Hepatocyte (in vitro differentiated cells): ENCODE data around the gene B3GNT3. TPM values are rescaled to one million over a fixed set of nuclear protein-coding genes. Genes with fewer than 3 reads are reported as not detected.

Experiments
- DNase-seq: peaks from one replicate; pipeline ENCODE4 v3.0.0-alpha.2; 2016; ENCODE audit warnings: low spot score
- H2AFZ ChIP-seq: fragments of 200-600 bp; sonication (generic); 2 replicates; pipeline ENCODE4 v1.6.0; 2016; ENCODE audit warnings: antibody characterized with exemption, mild to moderate bottlenecking
- H3K27ac ChIP-seq: fragments of 200-600 bp; sonication (generic); 2 replicates; pipeline ENCODE4 v1.5.1; 2016; ENCODE audit warnings: mild to moderate bottlenecking
- H3K27me3 ChIP-seq: fragments of 200-600 bp; sonication (generic); 2 replicates; pipeline ENCODE4 v1.6.1; 2016
- H3K36me3 ChIP-seq: fragments of 200-600 bp; sonication (generic); replicated peaks from 2 replicates; pipeline ENCODE4 v1.5.1; 2016; ENCODE audit warnings: low read depth; ENCODE audit not compliant: insufficient read depth
- H3K4me1 ChIP-seq: fragments of 200-600 bp; sonication (generic); 2 replicates; pipeline ENCODE4 v1.5.1; 2016; ENCODE audit warnings: mild to moderate bottlenecking, moderate library complexity; ENCODE audit not compliant: insufficient read depth
- H3K4me2 ChIP-seq: fragments of 200-600 bp; sonication (generic); 2 replicates; pipeline ENCODE4 v1.6.0; 2016
- H3K4me3 ChIP-seq: fragments of 200-600 bp; sonication (generic); 2 replicates; pipeline ENCODE4 v1.5.1; 2016; ENCODE audit warnings: mild to moderate bottlenecking
- H3K79me2 ChIP-seq: fragments of 200-600 bp; sonication (generic); 2 replicates; pipeline ENCODE4 v1.6.0; 2017; ENCODE audit warnings: mild to moderate bottlenecking
- H3K9me2 ChIP-seq: fragments of 200-600 bp; sonication (generic); replicated peaks from 2 replicates; pipeline ENCODE4 v1.6.0; 2017; ENCODE audit warnings: mild to moderate bottlenecking; ENCODE audit not compliant: insufficient read depth
- H3K9me3 ChIP-seq: fragments of 200-600 bp; sonication (generic); 2 replicates; pipeline ENCODE4 v1.5.1; 2016; ENCODE audit warnings: low read depth, mild to moderate bottlenecking
- H4K20me1 ChIP-seq: fragments of 200-600 bp; sonication (generic); 2 replicates; pipeline ENCODE4 v1.6.0; 2016; ENCODE audit warnings: mild to moderate bottlenecking; ENCODE audit not compliant: insufficient read depth, poor library complexity, severe bottlenecking
- EZH2 ChIP-seq: fragments of 200-600 bp; sonication (generic); IDR thresholded peaks from 2 replicates; pipeline ENCODE4 v1.6.1; 2016; ENCODE audit warnings: antibody characterized with exemption, mild to moderate bottlenecking, borderline replicate concordance
- EZH2phosphoT487 ChIP-seq: fragments of 200-600 bp; sonication (generic); IDR thresholded peaks from one replicate; pipeline ENCODE4 v1.6.1; 2018; ENCODE audit warnings: antibody characterized with exemption, mild to moderate bottlenecking, low read depth, moderate library complexity; ENCODE audit not compliant: unreplicated experiment, severe bottlenecking
- WGBS: methylation state at CpG from one replicate; pipeline ENCODE4 v1.1.6; 2016; ENCODE audit warnings: low lambda C conversion rate; ENCODE audit errors: missing lambda C conversion rate; 5-methylcytosine and 5-hydroxymethylcytosine counted together
- polyA plus RNA-seq: library from polyadenylated mRNA; unstranded; fragments of >200 nt; fragmentation: Nextera tagmentation; extraction: Ambion mirVana; gene quantifications from 2 replicates; pipeline ENCODE4 v1.2.1, GENCODE V29; 2016
- total RNA-seq: library from RNA; depleted of rRNA; stranded (reverse); fragments of >200 nt; gene quantifications from 2 replicates; pipeline ENCODE4 v1.2.3, GENCODE V29; 2014
- TF ChIP-seq, protein P1 (sequence below): fragments of 200-600 bp; sonication (generic); IDR thresholded peaks from 2 replicates; pipeline ENCODE4 v1.5.1; 2016; ENCODE audit warnings: antibody characterized with exemption, mild to moderate bottlenecking; ENCODE audit not compliant: poor library complexity

Gene B3GNT3
- total and polyA plus RNA-seq, 2 experiments from 2014 or later, result 14.6 to 19.1 TPM

DNA sequence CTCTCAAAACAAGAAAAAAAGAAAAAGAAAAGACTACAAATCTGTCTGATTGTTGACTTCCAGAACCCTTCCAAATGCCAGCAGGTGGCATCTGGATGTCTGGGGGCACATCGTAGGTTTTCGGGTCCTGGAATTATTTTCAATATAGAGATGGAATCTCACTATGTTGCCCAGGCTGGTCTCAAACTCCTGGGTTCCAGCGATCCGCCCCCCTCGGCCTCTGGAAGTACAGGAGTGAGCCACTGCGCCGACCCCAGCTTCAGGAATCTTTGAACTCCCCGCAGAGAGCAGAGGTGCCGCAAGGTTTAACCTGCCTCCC lies 567 bp upstream of the B3GNT3 start:
- H3K4me2 ChIP-seq, result peak overlapping the region; percentile 77

DNA sequence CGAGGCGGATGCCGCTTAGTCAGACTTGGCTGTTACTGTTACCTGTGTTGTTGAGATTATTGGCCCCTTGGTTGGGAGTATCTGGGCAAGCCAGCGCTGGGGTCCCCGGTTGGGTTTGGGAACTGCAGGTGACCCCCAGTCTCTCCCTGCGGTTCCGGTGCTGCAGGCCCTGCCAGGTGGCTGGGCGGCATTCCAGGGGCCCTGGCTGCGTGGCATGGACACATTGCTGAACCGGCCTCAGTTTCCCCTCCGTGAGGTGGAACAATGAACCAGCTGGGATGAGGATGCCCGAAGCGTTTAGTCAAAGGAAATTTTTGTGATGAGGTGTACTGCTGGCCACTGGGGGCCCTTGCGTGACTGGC lies 538 bp downstream of the B3GNT3 start:
- H3K27me3 ChIP-seq, result peaks cover 19% of the 10 kb centered on the region
- H3K9me3 ChIP-seq, result no peaks in the 10 kb centered on the region
- peaks cover 18% of the 10 kb centered on the region for H3K4me1 ChIP-seq
- H3K4me3 ChIP-seq, result peak overlapping the region; percentile 27
- no peaks in the 10 kb centered on the region for H3K9me2 ChIP-seq
- TF ChIP-seq EZH2phosphoT487 (no peak), EZH2 (no peak)
- TF ChIP-seq, protein P1, sequence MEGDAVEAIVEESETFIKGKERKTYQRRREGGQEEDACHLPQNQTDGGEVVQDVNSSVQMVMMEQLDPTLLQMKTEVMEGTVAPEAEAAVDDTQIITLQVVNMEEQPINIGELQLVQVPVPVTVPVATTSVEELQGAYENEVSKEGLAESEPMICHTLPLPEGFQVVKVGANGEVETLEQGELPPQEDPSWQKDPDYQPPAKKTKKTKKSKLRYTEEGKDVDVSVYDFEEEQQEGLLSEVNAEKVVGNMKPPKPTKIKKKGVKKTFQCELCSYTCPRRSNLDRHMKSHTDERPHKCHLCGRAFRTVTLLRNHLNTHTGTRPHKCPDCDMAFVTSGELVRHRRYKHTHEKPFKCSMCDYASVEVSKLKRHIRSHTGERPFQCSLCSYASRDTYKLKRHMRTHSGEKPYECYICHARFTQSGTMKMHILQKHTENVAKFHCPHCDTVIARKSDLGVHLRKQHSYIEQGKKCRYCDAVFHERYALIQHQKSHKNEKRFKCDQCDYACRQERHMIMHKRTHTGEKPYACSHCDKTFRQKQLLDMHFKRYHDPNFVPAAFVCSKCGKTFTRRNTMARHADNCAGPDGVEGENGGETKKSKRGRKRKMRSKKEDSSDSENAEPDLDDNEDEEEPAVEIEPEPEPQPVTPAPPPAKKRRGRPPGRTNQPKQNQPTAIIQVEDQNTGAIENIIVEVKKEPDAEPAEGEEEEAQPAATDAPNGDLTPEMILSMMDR, result no peak
- 36% methylated on average over 14 of the region's 14 CpGs for WGBS
- no peak for DNase-seq
- peak overlapping the region; percentile 20 for H2AFZ ChIP-seq
- H3K27ac ChIP-seq, result peak overlapping the region; percentile 97
- no peaks in the 10 kb centered on the region for H3K36me3 ChIP-seq
- peaks cover 11% of the 10 kb centered on the region for H3K79me2 ChIP-seq
- H4K20me1 ChIP-seq, result no peaks in the 10 kb centered on the region
- H3K4me2 ChIP-seq, result peak overlapping the region; percentile 77

More for the DNA sequence above, 567 bp upstream of the B3GNT3 start:
- H3K27ac ChIP-seq, result peak overlapping the region; percentile 97
- WGBS, result 45% methylated on average over 9 of the region's 9 CpGs
- TF ChIP-seq, protein P1, result no peak
- TF ChIP-seq EZH2, result no peak
- no peaks in the 10 kb centered on the region for H4K20me1 ChIP-seq
- no peak for DNase-seq
- H3K9me2 ChIP-seq, result no peaks in the 10 kb centered on the region
- peaks cover 19% of the 10 kb centered on the region for H3K27me3 ChIP-seq
- H3K79me2 ChIP-seq, result peaks cover 4% of the 10 kb centered on the region
- no peak overlapping the region for H2AFZ ChIP-seq
- H3K4me1 ChIP-seq, result peaks cover 18% of the 10 kb centered on the region
- no peaks in the 10 kb centered on the region for H3K36me3 ChIP-seq
- H3K9me3 ChIP-seq, result no peaks in the 10 kb centered on the region
- no peak overlapping the region for H3K4me3 ChIP-seq

DNA sequence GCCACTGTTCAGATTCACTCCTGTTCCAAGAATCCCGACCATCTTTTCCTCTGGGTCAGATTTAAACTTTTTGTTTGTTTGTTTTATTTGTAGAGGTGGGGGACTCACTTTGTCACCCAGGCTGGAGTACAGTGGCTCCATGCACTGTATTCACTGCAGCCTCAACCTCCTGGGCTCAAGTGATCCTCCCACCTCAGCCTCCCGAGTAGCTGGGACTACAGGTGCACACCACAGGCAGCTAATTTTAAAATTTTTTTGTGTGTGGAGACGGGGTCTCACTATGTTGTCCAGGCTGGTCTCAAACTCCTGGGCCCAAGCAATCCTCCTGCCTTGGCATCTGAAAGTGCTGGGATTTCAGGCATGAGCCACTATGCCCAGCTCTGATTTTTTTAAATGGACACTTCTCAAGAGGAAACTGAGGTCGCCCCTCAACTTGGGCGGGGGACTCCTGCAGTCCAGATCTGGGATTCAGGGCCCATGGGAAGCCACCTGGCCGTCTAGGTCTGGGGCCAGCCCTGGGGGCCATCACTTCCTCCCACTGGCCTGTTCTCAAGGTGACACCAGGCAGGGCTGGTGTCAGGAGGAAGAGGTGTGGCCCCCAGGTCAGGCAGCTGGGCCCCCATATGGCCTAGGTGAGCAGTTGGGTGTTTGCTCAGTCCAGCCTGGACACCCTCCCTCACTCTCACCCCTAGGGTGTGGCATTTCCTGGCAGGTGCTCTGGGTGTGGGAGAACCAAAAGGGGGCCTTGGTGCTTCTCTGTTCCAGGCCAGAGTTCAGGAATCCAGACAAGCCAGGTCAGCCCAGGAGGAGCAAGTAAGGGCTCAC lies 1.3 kb downstream of the B3GNT3 start:
- Histone ChIP-seq H3K4me2 (peak overlapping the region; percentile 77), H3K9me2 (no peaks in the 10 kb centered on the region), H2AFZ (no peak overlapping the region), H3K9me3 (no peaks in the 10 kb centered on the region), H3K27ac (peak overlapping the region; percentile 97), H4K20me1 (no peaks in the 10 kb centered on the region), H3K4me1 (peaks cover 18% of the 10 kb centered on the region), H3K36me3 (no peaks in the 10 kb centered on the region), H3K79me2 (peaks cover 19% of the 10 kb centered on the region), H3K4me3 (no peak overlapping the region), H3K27me3 (peaks cover 19% of the 10 kb centered on the region)
- WGBS, result 72% methylated on average over 6 of the region's 6 CpGs
- TF ChIP-seq EZH2phosphoT487, result no peak
- TF ChIP-seq EZH2, result no peak
- TF ChIP-seq, protein P1, result no peak
- peak; percentile 78 for DNase-seq
